ENCODE data around the gene TSPAN11.

The TSPAN11 gene

GRCh38 chr12:31017535-31017934 is 91.0 kb downstream of the TSPAN11 start:
- H3K4me3 ChIP-seq (ENCODE audit: low read depth, low read length), result no peak overlapping the region
- TF ChIP-seq, protein P1, sequence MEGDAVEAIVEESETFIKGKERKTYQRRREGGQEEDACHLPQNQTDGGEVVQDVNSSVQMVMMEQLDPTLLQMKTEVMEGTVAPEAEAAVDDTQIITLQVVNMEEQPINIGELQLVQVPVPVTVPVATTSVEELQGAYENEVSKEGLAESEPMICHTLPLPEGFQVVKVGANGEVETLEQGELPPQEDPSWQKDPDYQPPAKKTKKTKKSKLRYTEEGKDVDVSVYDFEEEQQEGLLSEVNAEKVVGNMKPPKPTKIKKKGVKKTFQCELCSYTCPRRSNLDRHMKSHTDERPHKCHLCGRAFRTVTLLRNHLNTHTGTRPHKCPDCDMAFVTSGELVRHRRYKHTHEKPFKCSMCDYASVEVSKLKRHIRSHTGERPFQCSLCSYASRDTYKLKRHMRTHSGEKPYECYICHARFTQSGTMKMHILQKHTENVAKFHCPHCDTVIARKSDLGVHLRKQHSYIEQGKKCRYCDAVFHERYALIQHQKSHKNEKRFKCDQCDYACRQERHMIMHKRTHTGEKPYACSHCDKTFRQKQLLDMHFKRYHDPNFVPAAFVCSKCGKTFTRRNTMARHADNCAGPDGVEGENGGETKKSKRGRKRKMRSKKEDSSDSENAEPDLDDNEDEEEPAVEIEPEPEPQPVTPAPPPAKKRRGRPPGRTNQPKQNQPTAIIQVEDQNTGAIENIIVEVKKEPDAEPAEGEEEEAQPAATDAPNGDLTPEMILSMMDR (IDR thresholded peaks at IDR 0.05; ENCODE audit: borderline replicate concordance, insufficient read depth, low read depth, low read length), result no peak

- H3K4me3 ChIP-seq (ENCODE audit: low read depth, low read length), result no peak overlapping the region
- TF ChIP-seq, protein P1 (IDR thresholded peaks at IDR 0.05; ENCODE audit: borderline replicate concordance, insufficient read depth, low read depth, low read length), result no peak
These were observed 91.7 kb downstream of the TSPAN11 start for GRCh38 chr12:31018106-31018789.

DNA sequence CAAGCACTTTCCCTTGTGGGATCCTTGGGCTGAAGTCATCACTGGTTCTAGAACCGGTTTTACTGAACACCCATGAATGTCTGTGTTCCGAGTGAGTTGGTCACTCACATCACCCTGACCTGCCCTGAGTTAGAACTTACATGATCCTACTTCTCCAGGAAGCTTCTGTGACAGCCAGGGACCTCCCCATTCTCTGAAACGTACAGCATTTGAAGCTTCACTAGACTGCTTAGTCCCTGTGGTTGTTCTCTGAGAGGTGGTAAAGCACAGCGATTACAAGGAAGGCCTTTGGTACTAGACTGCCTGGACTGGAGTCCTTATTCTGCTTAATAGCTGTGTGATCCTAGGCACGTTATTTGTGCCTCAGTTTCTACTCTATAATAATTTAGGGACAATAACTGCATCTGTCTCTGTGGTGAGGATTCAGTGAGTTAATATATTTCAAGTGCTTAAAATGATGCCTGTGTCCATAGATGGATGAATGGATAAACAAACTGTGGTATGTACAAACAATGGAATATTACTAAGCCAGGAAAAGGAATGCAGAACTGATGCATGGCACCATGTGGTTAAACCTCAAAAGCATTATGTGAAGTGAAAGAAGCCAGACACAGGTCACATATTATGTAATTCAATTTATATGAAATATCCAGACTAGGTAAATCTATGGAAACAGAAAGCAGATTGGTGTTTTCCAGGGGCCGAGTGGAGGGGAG is 92.4 kb downstream of the TSPAN11 start:
- TF ChIP-seq, protein P1 (IDR thresholded peaks at IDR 0.05; ENCODE audit: borderline replicate concordance, insufficient read depth, low read depth, low read length), result no peak
- H3K4me3 ChIP-seq (ENCODE audit: low read depth, low read length), result no peak overlapping the region

DNA sequence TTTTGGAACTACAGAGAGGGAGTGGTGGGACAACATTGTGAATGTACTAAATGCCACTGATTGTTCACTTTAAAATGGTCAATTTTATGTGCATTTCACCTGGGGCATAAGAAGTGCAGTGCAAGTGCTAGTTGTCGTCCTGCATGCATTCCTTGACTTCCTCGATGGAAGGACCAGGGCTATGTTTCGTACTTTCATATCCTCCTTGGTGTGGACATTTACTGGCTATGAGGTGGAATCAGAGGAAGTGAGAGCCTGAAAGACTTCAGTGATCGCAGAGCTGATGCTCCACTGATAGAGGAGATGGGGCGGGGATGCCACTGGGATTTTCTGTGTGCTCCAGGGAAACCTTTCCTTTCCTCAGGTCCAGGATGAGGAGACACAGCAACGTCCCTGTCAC is 93.0 kb downstream of the TSPAN11 start:
- TF ChIP-seq, protein P1 (IDR thresholded peaks at IDR 0.05; ENCODE audit: borderline replicate concordance, insufficient read depth, low read depth, low read length), result no peak
- no peak overlapping the region for H3K4me3 ChIP-seq (ENCODE audit: low read depth, low read length)

GRCh38 chr12:31019976-31020375 is 93.4 kb downstream of the TSPAN11 start:
- TF ChIP-seq, protein P1 (IDR thresholded peaks at IDR 0.05; ENCODE audit: borderline replicate concordance, insufficient read depth, low read depth, low read length), result no peak
- no peak overlapping the region for H3K4me3 ChIP-seq (ENCODE audit: low read depth, low read length)

DNA sequence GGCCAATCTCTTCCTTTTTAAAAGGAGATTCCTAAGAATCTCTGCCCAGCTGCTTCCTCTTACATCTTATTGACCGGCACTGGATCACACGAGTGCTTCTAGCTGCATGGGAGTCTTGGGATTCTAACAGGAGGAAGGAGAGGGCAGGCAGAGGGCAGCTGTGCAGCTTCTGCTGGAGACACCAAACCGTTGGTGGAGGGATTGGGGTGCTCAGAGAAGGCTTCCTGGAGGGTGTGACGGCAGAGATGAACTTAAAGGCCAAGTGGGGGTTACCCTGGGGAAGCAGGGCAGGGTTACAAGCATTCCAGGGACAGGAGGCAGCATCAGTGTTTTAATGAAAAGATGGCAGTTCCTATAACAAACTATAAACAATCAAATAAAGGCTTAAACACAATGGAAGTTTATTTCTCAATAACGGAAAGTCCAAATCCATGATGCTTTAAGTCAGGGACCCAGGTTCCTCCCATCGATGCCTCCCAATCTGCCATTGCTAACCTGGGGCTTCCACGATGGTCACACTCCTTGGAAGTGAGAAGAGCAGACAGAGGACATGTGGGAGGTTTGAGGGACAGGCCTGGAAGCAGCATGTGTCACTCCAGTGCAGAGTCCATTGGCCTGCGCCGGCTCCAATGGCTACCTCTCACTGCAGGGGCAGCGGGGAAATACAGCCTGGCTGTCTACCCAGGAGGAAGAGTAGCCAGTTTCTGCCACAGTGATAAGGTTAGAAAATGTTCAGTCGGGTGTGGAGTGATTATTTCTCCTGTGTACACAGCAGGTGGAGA is 94.0 kb downstream of the TSPAN11 start:
- no peak overlapping the region for H3K4me3 ChIP-seq (ENCODE audit: low read depth, low read length)
- TF ChIP-seq, protein P1 (IDR thresholded peaks at IDR 0.05; ENCODE audit: borderline replicate concordance, insufficient read depth, low read depth, low read length), result no peak
